K562 (cell line): ENCODE data around the gene GABBR1. TPM values are rescaled to one million over a fixed set of nuclear protein-coding genes. Genes with fewer than 3 reads are reported as not detected.

Experiments used
- CBFB ChIP-seq: sonication (generic); formaldehyde crosslinking; IDR thresholded peaks from 2 replicates; pipeline ENCODE4 v1.4.0; 2020; ENCODE audit warnings: mild to moderate bottlenecking, missing genetic modification reagents
- CREBBP ChIP-seq: IDR thresholded peaks from one replicate; pipeline ENCODE4 v1.6.1; 2012; ENCODE audit warnings: low read depth, mild to moderate bottlenecking, control low read depth, inconsistent platforms, low read length
- ELF2 ChIP-seq: fragments of 250-450 bp; sonication (Bioruptor Pico); IDR thresholded peaks from 2 replicates; pipeline ENCODE4 v1.5.0; 2021; ENCODE audit warnings: mild to moderate bottlenecking
- GATAD2A ChIP-seq: fragments of 450-650 bp; IDR thresholded peaks from 2 replicates; pipeline ENCODE4 v1.6.1; 2017
- KLF16 ChIP-seq: IDR thresholded peaks from 2 replicates; pipeline ENCODE4 v1.6.1; 2016; ENCODE audit warnings: antibody characterized with exemption
- KLF6 ChIP-seq: fragments of 250-450 bp; sonication (Bioruptor Pico); IDR thresholded peaks from 2 replicates; pipeline ENCODE4 v1.4.0; 2020; ENCODE audit warnings: mild to moderate bottlenecking, moderate library complexity, borderline replicate concordance
- MEF2A ChIP-seq: IDR thresholded peaks from 2 replicates; pipeline ENCODE4 v1.6.1; 2011; ENCODE audit warnings: low read depth, mild to moderate bottlenecking, low read length, moderate library complexity; ENCODE audit not compliant: control insufficient read depth
- MIER1 ChIP-seq: fragments of 450-650 bp; IDR thresholded peaks from 2 replicates; pipeline ENCODE4 v1.6.1; 2016; ENCODE audit warnings: antibody characterized with exemption, mild to moderate bottlenecking, low read depth
- NR2C2 ChIP-seq, 2 experiments: fragments of 200-800 bp in 1 of 2; sonication (Bioruptor generic) in 1 of 2; sonication (generic) in 1 of 2; formaldehyde crosslinking in 1 of 2; IDR thresholded peaks; 2 replicates each; pipeline versions ENCODE4 v1.6.1 to v1.8.0; 2016 to 2022; ENCODE audit warnings: mild to moderate bottlenecking in 1 of 2, missing compliant biosample characterization in 1 of 2, missing genetic modification characterization in 1 of 2, missing genetic modification reagents in 1 of 2
- PHB2 ChIP-seq: fragments of 450-650 bp; IDR thresholded peaks from 2 replicates; pipeline ENCODE4 v1.6.1; 2017; ENCODE audit warnings: low read depth
- PYGO2 ChIP-seq: fragments of 450-650 bp; IDR thresholded peaks from 2 replicates; pipeline ENCODE4 v1.6.1; 2016; ENCODE audit warnings: mild to moderate bottlenecking, missing genetic modification characterization, moderate library complexity, missing compliant biosample characterization
- RB1 ChIP-seq: fragments of 450-650 bp; IDR thresholded peaks from 2 replicates; pipeline ENCODE4 v1.6.1; 2017; ENCODE audit warnings: low read depth, mild to moderate bottlenecking
- RNF2 ChIP-seq: sonication (generic); IDR thresholded peaks from 2 replicates; pipeline ENCODE4 v1.6.1; 2016
- ZFP1 ChIP-seq: fragments of 450-650 bp; formaldehyde crosslinking; IDR thresholded peaks from 2 replicates; pipeline ENCODE4 v1.4.0; 2020; ENCODE audit warnings: mild to moderate bottlenecking, mixed read lengths
- ZNF347 ChIP-seq: fragments of 450-650 bp; formaldehyde crosslinking; IDR thresholded peaks from 2 replicates; pipeline ENCODE4 v1.4.0; 2020; ENCODE audit warnings: low read depth, mild to moderate bottlenecking, moderate library complexity
- ZNF354B ChIP-seq: fragments of 250-450 bp; sonication (Bioruptor Pico); IDR thresholded peaks from 2 replicates; pipeline ENCODE4 v1.4.0; 2020
- ZNF431 ChIP-seq: sonication (generic); formaldehyde crosslinking; IDR thresholded peaks from 2 replicates; pipeline ENCODE4 v1.8.0; 2022; ENCODE audit warnings: mild to moderate bottlenecking, missing genetic modification reagents
- ZNF444 ChIP-seq: fragments of 250-450 bp; sonication (Bioruptor Pico); IDR thresholded peaks from 2 replicates; pipeline ENCODE4 v1.4.0; 2020; ENCODE audit warnings: mild to moderate bottlenecking, moderate library complexity
- ZNF551 ChIP-seq: fragments of 250-450 bp; sonication (Bioruptor Pico); IDR thresholded peaks from 2 replicates; pipeline ENCODE4 v1.5.0; 2021; ENCODE audit warnings: mild to moderate bottlenecking, moderate library complexity
- ZNF764 ChIP-seq: fragments of 250-450 bp; sonication (Bioruptor Pico); IDR thresholded peaks from 2 replicates; pipeline ENCODE4 v1.4.0; 2020; ENCODE audit warnings: low read depth, mild to moderate bottlenecking, moderate library complexity
- polyA plus RNA-seq, 8 experiments: library from polyadenylated mRNA; depleted of rRNA in 4 of 8; stranded (reverse) in 5 of 8; unstranded in 3 of 8; fragments of >200 nt; fragmentation: Nextera tagmentation in 2 of 8; fragmentation: Illumina TruSeq in 1 of 8; extraction: Ambion mirVana in 2 of 8; extraction: Trizol in 1 of 8; gene quantifications; 2 replicates each; pipeline versions ENCODE4 v1.2.1 to v1.2.3, GENCODE V29; 2011 to 2014; ENCODE audit warnings: inconsistent platforms in 1 of 8, missing spikeins in 1 of 8
- total RNA-seq, 7 experiments: library from RNA; depleted of rRNA in 6 of 7; stranded (reverse); fragments of >200 nt in 6 of 7; fragmentation: Illumina TruSeq in 2 of 7; extraction: Trizol in 2 of 7; gene quantifications; 2 replicates each; pipeline versions ENCODE4 v1.2.1 to v1.2.3, GENCODE V29; 2011 to 2021; ENCODE audit warnings: low replicate concordance in 1 of 7
- TF ChIP-seq, protein P1 (sequence below): fragments of 250-450 bp; sonication (Bioruptor Pico); IDR thresholded peaks from 2 replicates; pipeline ENCODE4 v1.5.0; 2021
- TF ChIP-seq, protein P2 (sequence below): sonication (generic); formaldehyde crosslinking; IDR thresholded peaks from 2 replicates; pipeline ENCODE4 v1.8.1; 2023; ENCODE audit warnings: mild to moderate bottlenecking, missing genetic modification reagents, moderate library complexity
- TF ChIP-seq, protein P3 (sequence below): fragments of 250-450 bp; sonication (Bioruptor Pico); IDR thresholded peaks from 2 replicates; pipeline ENCODE4 v1.5.0; 2021; ENCODE audit warnings: mild to moderate bottlenecking, borderline replicate concordance
- TF ChIP-seq, protein P4 (sequence below): conservative IDR thresholded peaks from 2 replicates; pipeline ENCODE4 v1.6.1; 2011; ENCODE audit warnings: low read depth, mild to moderate bottlenecking, low read length; ENCODE audit not compliant: control insufficient read depth

The GABBR1 gene
- total and polyA plus RNA-seq, 9 of the 15 experiments (the other 6 are each of a cell fraction or from before 2014, with no cell fraction given): 2.2 to 48.3 (median 20.8) TPM

DNA sequence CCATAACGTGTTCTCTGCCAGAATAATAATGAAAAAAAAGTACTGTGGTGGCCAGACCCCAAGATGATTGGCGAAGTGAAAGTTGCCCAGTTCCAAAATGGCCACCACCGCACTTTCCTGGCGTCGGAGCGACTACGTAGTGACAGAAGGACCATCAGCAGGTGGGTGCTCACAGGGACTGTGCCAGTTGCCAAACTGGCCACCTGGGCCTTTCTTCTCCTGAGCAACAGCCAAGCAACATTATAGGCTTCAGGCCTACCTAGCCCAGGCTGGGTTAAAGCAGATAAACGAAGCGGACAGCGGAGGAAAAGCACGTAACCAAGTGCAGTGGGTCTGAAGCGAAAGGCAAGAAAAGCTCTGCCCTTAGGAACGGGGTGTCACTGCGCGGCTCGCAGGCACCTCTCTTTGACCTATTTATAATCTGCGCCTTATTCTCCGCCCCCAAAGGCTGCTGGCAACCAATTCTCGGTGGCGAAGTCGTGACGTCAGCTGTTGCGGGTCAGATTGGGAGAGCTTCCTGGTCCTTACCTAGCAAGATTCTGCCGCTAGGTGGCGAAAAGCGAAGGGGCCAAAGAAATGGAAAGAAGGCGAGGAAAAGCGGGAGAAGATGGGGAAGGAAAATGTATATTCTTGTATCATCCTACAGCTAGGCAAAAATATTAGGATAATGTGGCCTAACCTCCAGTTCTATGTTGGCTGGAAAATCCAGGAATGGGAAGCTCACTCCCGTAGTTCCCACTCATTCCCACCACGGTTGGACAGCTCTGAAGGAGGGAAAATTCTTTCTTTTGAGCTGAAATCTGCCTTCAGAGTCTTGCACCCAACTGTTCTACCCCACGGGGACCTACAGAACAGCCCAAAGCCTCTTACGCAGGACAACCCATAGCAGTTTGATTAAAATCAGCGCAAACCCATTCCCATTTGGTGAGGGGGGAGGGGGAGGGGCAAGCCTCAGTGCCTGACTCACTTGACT is 17.0 kb upstream of the GABBR1 start (continued):
- TF ChIP-seq PYGO2 (tag) (no peak), ZNF354B (no peak), MIER1 (no peak), KLF6 (CRISPR knock-in tag) (no peak), ZNF347 (CRISPR knock-in tag) (no peak), PHB2 (no peak), MEF2A (no peak), ZNF764 (CRISPR knock-in tag) (no peak), RNF2 (no peak), RB1 (no peak), NR2C2 (CRISPR knock-in tag; IDR thresholded peaks at IDR 0.05) (no peak), NR2C2 (tag; IDR thresholded peaks at IDR 0.05) (peak; percentile 82), CREBBP (no peak), KLF16 (peak; percentile 33; the same call in 1 of the 2 replicates), ZNF551 (CRISPR knock-in tag) (no peak), ZFP1 (CRISPR knock-in tag) (no peak), GATAD2A (no peak), ZNF444 (CRISPR knock-in tag) (peak; percentile 62; the same call in 1 of the 2 replicates), ELF2 (CRISPR knock-in tag) (no peak), CBFB (no peak), ZNF431 (CRISPR knock-in tag) (no peak)
- TF ChIP-seq, protein P1, sequence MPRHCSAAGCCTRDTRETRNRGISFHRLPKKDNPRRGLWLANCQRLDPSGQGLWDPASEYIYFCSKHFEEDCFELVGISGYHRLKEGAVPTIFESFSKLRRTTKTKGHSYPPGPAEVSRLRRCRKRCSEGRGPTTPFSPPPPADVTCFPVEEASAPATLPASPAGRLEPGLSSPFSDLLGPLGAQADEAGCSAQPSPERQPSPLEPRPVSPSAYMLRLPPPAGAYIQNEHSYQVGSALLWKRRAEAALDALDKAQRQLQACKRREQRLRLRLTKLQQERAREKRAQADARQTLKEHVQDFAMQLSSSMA (CRISPR knock-in tag): no peak
- TF ChIP-seq, protein P2, sequence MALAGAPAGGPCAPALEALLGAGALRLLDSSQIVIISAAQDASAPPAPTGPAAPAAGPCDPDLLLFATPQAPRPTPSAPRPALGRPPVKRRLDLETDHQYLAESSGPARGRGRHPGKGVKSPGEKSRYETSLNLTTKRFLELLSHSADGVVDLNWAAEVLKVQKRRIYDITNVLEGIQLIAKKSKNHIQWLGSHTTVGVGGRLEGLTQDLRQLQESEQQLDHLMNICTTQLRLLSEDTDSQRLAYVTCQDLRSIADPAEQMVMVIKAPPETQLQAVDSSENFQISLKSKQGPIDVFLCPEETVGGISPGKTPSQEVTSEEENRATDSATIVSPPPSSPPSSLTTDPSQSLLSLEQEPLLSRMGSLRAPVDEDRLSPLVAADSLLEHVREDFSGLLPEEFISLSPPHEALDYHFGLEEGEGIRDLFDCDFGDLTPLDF (CRISPR knock-in tag): no peak
- TF ChIP-seq, protein P3, sequence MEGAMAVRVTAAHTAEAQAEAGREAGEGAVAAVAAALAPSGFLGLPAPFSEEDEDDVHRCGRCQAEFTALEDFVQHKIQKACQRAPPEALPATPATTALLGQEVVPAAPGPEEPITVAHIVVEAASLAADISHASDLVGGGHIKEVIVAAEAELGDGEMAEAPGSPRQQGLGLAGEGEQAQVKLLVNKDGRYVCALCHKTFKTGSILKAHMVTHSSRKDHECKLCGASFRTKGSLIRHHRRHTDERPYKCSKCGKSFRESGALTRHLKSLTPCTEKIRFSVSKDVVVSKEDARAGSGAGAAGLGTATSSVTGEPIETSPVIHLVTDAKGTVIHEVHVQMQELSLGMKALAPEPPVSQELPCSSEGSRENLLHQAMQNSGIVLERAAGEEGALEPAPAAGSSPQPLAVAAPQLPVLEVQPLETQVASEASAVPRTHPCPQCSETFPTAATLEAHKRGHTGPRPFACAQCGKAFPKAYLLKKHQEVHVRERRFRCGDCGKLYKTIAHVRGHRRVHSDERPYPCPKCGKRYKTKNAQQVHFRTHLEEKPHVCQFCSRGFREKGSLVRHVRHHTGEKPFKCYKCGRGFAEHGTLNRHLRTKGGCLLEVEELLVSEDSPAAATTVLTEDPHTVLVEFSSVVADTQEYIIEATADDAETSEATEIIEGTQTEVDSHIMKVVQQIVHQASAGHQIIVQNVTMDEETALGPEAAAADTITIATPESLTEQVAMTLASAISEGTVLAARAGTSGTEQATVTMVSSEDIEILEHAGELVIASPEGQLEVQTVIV (CRISPR knock-in tag): no peak
- TF ChIP-seq, protein P4, sequence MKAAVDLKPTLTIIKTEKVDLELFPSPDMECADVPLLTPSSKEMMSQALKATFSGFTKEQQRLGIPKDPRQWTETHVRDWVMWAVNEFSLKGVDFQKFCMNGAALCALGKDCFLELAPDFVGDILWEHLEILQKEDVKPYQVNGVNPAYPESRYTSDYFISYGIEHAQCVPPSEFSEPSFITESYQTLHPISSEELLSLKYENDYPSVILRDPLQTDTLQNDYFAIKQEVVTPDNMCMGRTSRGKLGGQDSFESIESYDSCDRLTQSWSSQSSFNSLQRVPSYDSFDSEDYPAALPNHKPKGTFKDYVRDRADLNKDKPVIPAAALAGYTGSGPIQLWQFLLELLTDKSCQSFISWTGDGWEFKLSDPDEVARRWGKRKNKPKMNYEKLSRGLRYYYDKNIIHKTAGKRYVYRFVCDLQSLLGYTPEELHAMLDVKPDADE: no peak
